ENCODE measurements around the gene ABLIM2.

DNA sequence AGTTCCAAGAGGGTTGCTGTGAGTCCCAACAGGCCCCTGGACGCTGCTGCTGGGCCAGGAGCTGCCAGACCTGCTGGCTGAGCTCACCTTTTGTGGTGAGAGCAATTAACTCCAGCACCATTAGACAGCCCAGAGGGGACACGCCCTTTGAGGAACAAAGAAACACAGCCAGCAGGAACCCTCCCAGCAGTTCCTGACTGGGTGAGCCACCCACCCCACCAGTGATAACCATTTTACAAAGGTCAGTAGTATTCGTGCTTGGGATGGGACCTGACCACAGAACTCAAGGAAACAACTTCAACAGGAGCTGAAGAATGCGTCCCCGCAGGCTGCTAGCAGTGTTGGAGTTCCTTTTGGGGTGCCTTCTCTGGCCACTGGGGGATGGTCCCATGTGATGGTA is 180.1 kb downstream of the ABLIM2 start:
- TF ChIP-seq CTCF (IDR thresholded peaks at IDR 0.05): no peak
- no peak for TF ChIP-seq POLR2A (IDR thresholded peaks at IDR 0.05)
